WTC11 (cell line): ENCODE measurements around the gene TP53BP2. TPM values are rescaled to one million over a fixed set of nuclear protein-coding genes. Genes with fewer than 3 reads are reported as not detected.

Experiments
- ATAC-seq: fragments of 200-7000 bp; cut with Tn5 transposase; 2 replicates; pipeline ENCODE4 v1.10.0; 2021; ENCODE audit warnings: mild to moderate bottlenecking, moderate library complexity
- CTCF ChIA-PET: fragments of 300-600 bp; sonication (Branson Sonifier 250); formaldehyde crosslinking; loops from one replicate; lab custom pipeline; 2021; ENCODE audit warnings: antibody characterized with exemption; lab: Charles Lee
- POLR2A ChIA-PET: fragments of 350-600 bp; sonication (Branson Sonifier 250); formaldehyde crosslinking; loops from one replicate; lab custom pipeline; 2021; ENCODE audit warnings: antibody characterized with exemption; lab: Charles Lee
- DNase-seq: peaks from one replicate; pipeline ENCODE4 v3.0.0; 2021; ENCODE audit warnings: low spot score
- H3K27ac Mint-ChIP-seq: 2 replicates; pipeline ENCODE4 v1.8.0; 2021; ENCODE audit warnings: mixed read lengths
- H3K27me3 Mint-ChIP-seq: 2 replicates; pipeline ENCODE4 v1.8.0; 2021; ENCODE audit warnings: low read depth, mild to moderate bottlenecking, moderate library complexity, mixed read lengths
- H3K36me3 Mint-ChIP-seq: 2 replicates; pipeline ENCODE4 v1.8.0; 2021; ENCODE audit warnings: mixed read lengths
- H3K4me1 Mint-ChIP-seq: 2 replicates; pipeline ENCODE4 v1.8.0; 2022; ENCODE audit warnings: mixed read lengths
- H3K4me3 Mint-ChIP-seq: 2 replicates; pipeline ENCODE4 v1.8.0; 2021; ENCODE audit warnings: mild to moderate bottlenecking, moderate library complexity, mixed read lengths
- H3K9me3 Mint-ChIP-seq: 2 replicates; pipeline ENCODE4 v1.8.0; 2021; ENCODE audit warnings: mixed read lengths
- AFF4 ChIP-seq: sonication (generic); formaldehyde crosslinking; IDR thresholded peaks from 2 replicates; pipeline ENCODE4 v1.8.1; 2023; ENCODE audit warnings: mild to moderate bottlenecking, missing genetic modification reagents, borderline replicate concordance
- EMX1 ChIP-seq: fragments of 250-450 bp; sonication (Bioruptor Pico); IDR thresholded peaks from 2 replicates; pipeline ENCODE4 v1.8.0; 2021; ENCODE audit warnings: mild to moderate bottlenecking
- FOXK1 ChIP-seq: sonication (generic); formaldehyde crosslinking; IDR thresholded peaks from 2 replicates; pipeline ENCODE4 v1.8.0; 2022; ENCODE audit warnings: mild to moderate bottlenecking, moderate library complexity, missing genetic modification reagents
- FOXP4 ChIP-seq: sonication (generic); formaldehyde crosslinking; IDR thresholded peaks from 2 replicates; pipeline ENCODE4 v1.8.0; 2022; ENCODE audit warnings: mild to moderate bottlenecking, missing genetic modification reagents
- GABPB1 ChIP-seq: sonication (generic); formaldehyde crosslinking; IDR thresholded peaks from 2 replicates; pipeline ENCODE4 v1.8.1; 2023; ENCODE audit warnings: mild to moderate bottlenecking, missing genetic modification reagents
- IRF1 ChIP-seq: sonication (generic); formaldehyde crosslinking; IDR thresholded peaks from 2 replicates; pipeline ENCODE4 v1.8.0; 2023; ENCODE audit warnings: missing genetic modification reagents
- KAT7 ChIP-seq: sonication (generic); formaldehyde crosslinking; IDR thresholded peaks from 2 replicates; pipeline ENCODE4 v1.8.1; 2023; ENCODE audit warnings: missing genetic modification reagents, mild to moderate bottlenecking, borderline replicate concordance
- MAX ChIP-seq: sonication (generic); formaldehyde crosslinking; IDR thresholded peaks from 2 replicates; pipeline ENCODE4 v1.8.0; 2022; ENCODE audit warnings: mild to moderate bottlenecking, missing genetic modification reagents
- MXD4 ChIP-seq: fragments of 250-450 bp; sonication (Bioruptor Pico); IDR thresholded peaks from 2 replicates; pipeline ENCODE4 v1.8.0; 2021; ENCODE audit warnings: mild to moderate bottlenecking, moderate library complexity, borderline replicate concordance
- MYBL2 ChIP-seq: sonication (generic); formaldehyde crosslinking; IDR thresholded peaks from 2 replicates; pipeline ENCODE4 v1.8.1; 2023; ENCODE audit warnings: mild to moderate bottlenecking, moderate library complexity, missing genetic modification reagents
- NFATC4 ChIP-seq: fragments of 250-450 bp; sonication (Bioruptor Pico); IDR thresholded peaks from 2 replicates; pipeline ENCODE4 v1.9.0; 2021; ENCODE audit warnings: mild to moderate bottlenecking
- PRRX2 ChIP-seq: fragments of 250-450 bp; sonication (Bioruptor Pico); IDR thresholded peaks from 2 replicates; pipeline ENCODE4 v1.8.0; 2021; ENCODE audit warnings: mild to moderate bottlenecking
- SMAD3 ChIP-seq: sonication (generic); formaldehyde crosslinking; IDR thresholded peaks from 2 replicates; pipeline ENCODE4 v1.8.0; 2022; ENCODE audit warnings: missing genetic modification reagents, mild to moderate bottlenecking, borderline replicate concordance
- SMAD4 ChIP-seq: sonication (generic); formaldehyde crosslinking; IDR thresholded peaks from 2 replicates; pipeline ENCODE4 v1.8.0; 2022; ENCODE audit warnings: mild to moderate bottlenecking, missing genetic modification reagents
- SP1 ChIP-seq: sonication (generic); formaldehyde crosslinking; conservative IDR thresholded peaks from 2 replicates; pipeline ENCODE4 v1.8.1; 2022; ENCODE audit warnings: missing genetic modification reagents
- TEAD1 ChIP-seq: sonication (generic); formaldehyde crosslinking; IDR thresholded peaks from 2 replicates; pipeline ENCODE4 v1.8.0; 2022; ENCODE audit warnings: mild to moderate bottlenecking, missing genetic modification reagents
- USF1 ChIP-seq: sonication (generic); formaldehyde crosslinking; IDR thresholded peaks from 2 replicates; pipeline ENCODE4 v1.8.0; 2022; ENCODE audit warnings: mild to moderate bottlenecking, missing genetic modification reagents
- USF2 ChIP-seq: sonication (generic); formaldehyde crosslinking; IDR thresholded peaks from 2 replicates; pipeline ENCODE4 v1.8.1; 2023; ENCODE audit warnings: mild to moderate bottlenecking, missing genetic modification reagents, moderate library complexity
- ZBTB43 ChIP-seq: sonication (generic); formaldehyde crosslinking; IDR thresholded peaks from 2 replicates; pipeline ENCODE4 v1.8.1; 2023; ENCODE audit warnings: mild to moderate bottlenecking, missing genetic modification reagents
- ZMAT4 ChIP-seq: fragments of 250-450 bp; sonication (Bioruptor Pico); IDR thresholded peaks from 2 replicates; pipeline ENCODE4 v1.9.0; 2021; ENCODE audit warnings: mild to moderate bottlenecking
- ZNF121 ChIP-seq: sonication (generic); formaldehyde crosslinking; IDR thresholded peaks from 2 replicates; pipeline ENCODE4 v1.8.0; 2023; ENCODE audit warnings: missing genetic modification reagents
- ZNF317 ChIP-seq: sonication (generic); formaldehyde crosslinking; IDR thresholded peaks from 2 replicates; pipeline ENCODE4 v1.8.1; 2023; ENCODE audit warnings: low read depth, mild to moderate bottlenecking, moderate library complexity, missing genetic modification reagents, borderline replicate concordance
- ZNF416 ChIP-seq: fragments of 250-450 bp; sonication (Bioruptor Pico); IDR thresholded peaks from 2 replicates; pipeline ENCODE4 v1.9.0; 2021; ENCODE audit warnings: mild to moderate bottlenecking, inconsistent platforms
- total RNA-seq: library from RNA; stranded (reverse); gene quantifications from 3 replicates; pipeline ENCODE4 v1.2.3, GENCODE V29; 2021

TP53BP2 gene
- total RNA-seq, 1 experiment from 2014 or later: 42.7 TPM

- Mint-ChIP-seq H3K9me3 (no peaks in the 10 kb centered on the region), H3K4me1 (peaks cover 7% of the 10 kb centered on the region), H3K27ac (no peak overlapping the region), H3K27me3 (no peaks in the 10 kb centered on the region), H3K36me3 (peaks cover 43% of the 10 kb centered on the region), H3K4me3 (no peak overlapping the region)
- ATAC-seq (no peak), DNase-seq (no peak)
- ChIA-PET POLR2A (no interaction called here), CTCF (no interaction called here)
- TF ChIP-seq KAT7 (no peak), SMAD3 (CRISPR knock-in tag) (no peak), ZNF121 (no peak), FOXP4 (CRISPR knock-in tag) (no peak), SMAD4 (CRISPR knock-in tag) (no peak), NFATC4 (no peak), ZNF317 (CRISPR knock-in tag) (no peak), IRF1 (CRISPR knock-in tag) (no peak), GABPB1 (CRISPR knock-in tag) (no peak), AFF4 (no peak), SP1 (no peak), ZMAT4 (CRISPR knock-in tag) (no peak), USF2 (CRISPR knock-in tag) (no peak), ZBTB43 (CRISPR knock-in tag) (no peak)
Measured at GRCh38 chr1:223815865-223816264, 29.9 kb downstream of the TP53BP2 start.

- CTCF ChIA-PET: no interaction called here
- Mint-ChIP-seq H3K27ac (no peak overlapping the region; the same call in 1 of the 2 replicates), H3K4me3 (no peak overlapping the region)
Measured at GRCh38 chr1:223815020-223815853, 30.5 kb downstream of the TP53BP2 start.

More at GRCh38 chr1:223815020-223815853, 30.5 kb downstream of the TP53BP2 start:
- ATAC-seq: no peak
- H3K9me3 Mint-ChIP-seq: no peaks in the 10 kb centered on the region
- TF ChIP-seq ZNF416 (CRISPR knock-in tag) (no peak), PRRX2 (CRISPR knock-in tag) (no peak), ZMAT4 (CRISPR knock-in tag) (no peak), MAX (CRISPR knock-in tag) (no peak), USF1 (no peak), MXD4 (no peak), FOXP4 (CRISPR knock-in tag) (no peak), EMX1 (CRISPR knock-in tag) (no peak), FOXK1 (no peak), TEAD1 (CRISPR knock-in tag) (no peak), MYBL2 (CRISPR knock-in tag) (no peak)
- H3K36me3 Mint-ChIP-seq: peaks cover 43% of the 10 kb centered on the region
- no peaks in the 10 kb centered on the region for H3K27me3 Mint-ChIP-seq
- peaks cover under 1% of the 10 kb centered on the region; the same call in 1 of the 2 replicates for H3K4me1 Mint-ChIP-seq
- POLR2A ChIA-PET: no interaction called here
- no peak for DNase-seq
